HEK293 (cell line): ENCODE measurements around the gene SERINC3.

Experiments used
- CTCF ChIA-PET: fragments of 350-600 bp; formaldehyde crosslinking; extraction: SDS; loops from one replicate; lab custom pipeline; 2021; ENCODE audit warnings: antibody characterized with exemption; lab: Yijun Ruan, JAX
- POLR2A ChIA-PET: fragments of 300-600 bp; formaldehyde crosslinking; extraction: SDS; loops from one replicate; lab custom pipeline; 2020; ENCODE audit warnings: antibody characterized with exemption, inconsistent platforms; lab: Yijun Ruan, JAX
- H3K27ac ChIP-seq: fragments of 200-500 bp; sonication (Bioruptor generic); 2 replicates; pipeline ENCODE4 v1.5.1; 2014; ENCODE audit warnings: low read depth, low read length, control low read depth, inconsistent platforms; ENCODE audit errors: extremely low read depth
- H3K36me3 ChIP-seq, 2 experiments: fragments of 200-500 bp in 1 of 2; sonication (Bioruptor generic) in 1 of 2; 1 replicate in 1 of 2; 2 replicates in 1 of 2; pipeline ENCODE4 v1.5.1; 2014 to 2017; ENCODE audit warnings: inconsistent platforms in 2 of 2, low read length in 2 of 2; ENCODE audit not compliant: control insufficient read depth in 2 of 2, insufficient read depth in 1 of 2
- H3K4me1 ChIP-seq: fragments of 200-500 bp; sonication (Bioruptor generic); 2 replicates; pipeline ENCODE4 v1.5.1; 2014; ENCODE audit warnings: mild to moderate bottlenecking, low read length, inconsistent platforms; ENCODE audit not compliant: control insufficient read depth, insufficient read depth
- H3K4me3 ChIP-seq: 2 replicates; pipeline ENCODE4 v1.5.1; 2011; ENCODE audit warnings: low read depth, mild to moderate bottlenecking, control low read depth, low read length, moderate library complexity
- H3K9me3 ChIP-seq: fragments of 200-500 bp; sonication (Bioruptor generic); 2 replicates; pipeline ENCODE4 v1.5.1; 2014; ENCODE audit warnings: low read depth, low read length, inconsistent platforms; ENCODE audit not compliant: control insufficient read depth, insufficient read depth
- GFI1B ChIP-seq: fragments of 450-650 bp; formaldehyde crosslinking; IDR thresholded peaks from 2 replicates; pipeline ENCODE4 v1.5.1; 2016; ENCODE audit warnings: missing biosample characterization, missing genetic modification characterization
- GLIS1 ChIP-seq: fragments of 450-650 bp; formaldehyde crosslinking; IDR thresholded peaks from 2 replicates; pipeline ENCODE4 v1.5.1; 2016; ENCODE audit warnings: missing biosample characterization, missing genetic modification characterization
- SCRT2 ChIP-seq: fragments of 450-650 bp; formaldehyde crosslinking; IDR thresholded peaks from 2 replicates; pipeline ENCODE4 v1.5.1; 2016; ENCODE audit warnings: missing biosample characterization, missing genetic modification characterization
- SP3 ChIP-seq: fragments of 450-650 bp; formaldehyde crosslinking; IDR thresholded peaks from 2 replicates; pipeline ENCODE4 v1.5.1; 2016; ENCODE audit warnings: missing biosample characterization, missing genetic modification characterization
- ZBTB17 ChIP-seq: fragments of 450-650 bp; formaldehyde crosslinking; IDR thresholded peaks from 2 replicates; pipeline ENCODE4 v1.5.1; 2016; ENCODE audit warnings: missing biosample characterization, missing genetic modification characterization
- ZBTB7A ChIP-seq: fragments of 450-650 bp; formaldehyde crosslinking; IDR thresholded peaks from 2 replicates; pipeline ENCODE4 v1.5.1; 2016; ENCODE audit warnings: low read depth, missing biosample characterization, missing genetic modification characterization
- ZNF132 ChIP-seq: fragments of 450-650 bp; formaldehyde crosslinking; IDR thresholded peaks from 2 replicates; pipeline ENCODE4 v1.5.1; 2017; ENCODE audit warnings: missing biosample characterization, missing genetic modification characterization, borderline replicate concordance
- ZNF302 ChIP-seq: fragments of 450-650 bp; formaldehyde crosslinking; IDR thresholded peaks from 2 replicates; pipeline ENCODE4 v1.5.1; 2016; ENCODE audit warnings: missing biosample characterization, missing genetic modification characterization, low read depth
- ZNF423 ChIP-seq: fragments of 450-650 bp; formaldehyde crosslinking; IDR thresholded peaks from 2 replicates; pipeline ENCODE4 v1.5.1; 2016; ENCODE audit warnings: missing biosample characterization, missing genetic modification characterization
- ZNF501 ChIP-seq: fragments of 450-650 bp; formaldehyde crosslinking; IDR thresholded peaks from 2 replicates; pipeline ENCODE4 v1.5.1; 2016; ENCODE audit warnings: missing biosample characterization, missing genetic modification characterization
- ZNF785 ChIP-seq: fragments of 450-650 bp; formaldehyde crosslinking; IDR thresholded peaks from 2 replicates; pipeline ENCODE4 v1.5.1; 2016; ENCODE audit warnings: missing biosample characterization, missing genetic modification characterization
- TF ChIP-seq, protein P1 (sequence below): fragments of 450-650 bp; formaldehyde crosslinking; IDR thresholded peaks from 2 replicates; pipeline ENCODE4 v1.5.1; 2016; ENCODE audit warnings: missing biosample characterization, missing genetic modification characterization
- TF ChIP-seq, protein P2 (sequence below): fragments of 450-650 bp; formaldehyde crosslinking; IDR thresholded peaks from 2 replicates; pipeline ENCODE4 v1.5.1; 2017; ENCODE audit warnings: missing biosample characterization, missing genetic modification characterization
- TF ChIP-seq, protein P3 (sequence below): fragments of 450-650 bp; formaldehyde crosslinking; IDR thresholded peaks from 2 replicates; pipeline ENCODE4 v1.5.1; 2017; ENCODE audit warnings: missing biosample characterization, missing genetic modification characterization

The SERINC3 gene

DNA sequence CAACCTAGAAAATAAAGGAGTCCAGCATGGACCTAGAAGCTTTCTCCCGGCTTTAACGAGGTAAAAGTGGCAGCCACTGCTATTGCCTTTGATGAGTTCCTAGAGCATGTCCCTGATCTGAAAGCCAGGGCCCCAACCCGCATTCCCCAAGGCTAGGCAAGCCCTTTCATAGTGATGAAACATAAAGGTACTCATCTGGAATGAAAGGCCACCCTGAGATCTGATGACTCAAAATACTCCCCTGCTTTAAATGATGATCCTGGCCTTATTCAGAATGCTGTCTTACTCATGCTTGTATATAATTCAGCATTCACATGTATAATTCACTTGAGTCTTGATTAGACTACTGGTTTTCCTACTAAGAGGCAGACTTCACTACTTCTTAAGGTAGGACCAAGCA lies 24.9 kb downstream of the SERINC3 start (continued):
- TF ChIP-seq ZNF132 (tag by site-specific recombination) (no peak), ZNF501 (tag by site-specific recombination) (no peak), ZBTB17 (tag by site-specific recombination) (no peak)
- TF ChIP-seq, protein P1, sequence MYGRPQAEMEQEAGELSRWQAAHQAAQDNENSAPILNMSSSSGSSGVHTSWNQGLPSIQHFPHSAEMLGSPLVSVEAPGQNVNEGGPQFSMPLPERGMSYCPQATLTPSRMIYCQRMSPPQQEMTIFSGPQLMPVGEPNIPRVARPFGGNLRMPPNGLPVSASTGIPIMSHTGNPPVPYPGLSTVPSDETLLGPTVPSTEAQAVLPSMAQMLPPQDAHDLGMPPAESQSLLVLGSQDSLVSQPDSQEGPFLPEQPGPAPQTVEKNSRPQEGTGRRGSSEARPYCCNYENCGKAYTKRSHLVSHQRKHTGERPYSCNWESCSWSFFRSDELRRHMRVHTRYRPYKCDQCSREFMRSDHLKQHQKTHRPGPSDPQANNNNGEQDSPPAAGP: no peak

DNA sequence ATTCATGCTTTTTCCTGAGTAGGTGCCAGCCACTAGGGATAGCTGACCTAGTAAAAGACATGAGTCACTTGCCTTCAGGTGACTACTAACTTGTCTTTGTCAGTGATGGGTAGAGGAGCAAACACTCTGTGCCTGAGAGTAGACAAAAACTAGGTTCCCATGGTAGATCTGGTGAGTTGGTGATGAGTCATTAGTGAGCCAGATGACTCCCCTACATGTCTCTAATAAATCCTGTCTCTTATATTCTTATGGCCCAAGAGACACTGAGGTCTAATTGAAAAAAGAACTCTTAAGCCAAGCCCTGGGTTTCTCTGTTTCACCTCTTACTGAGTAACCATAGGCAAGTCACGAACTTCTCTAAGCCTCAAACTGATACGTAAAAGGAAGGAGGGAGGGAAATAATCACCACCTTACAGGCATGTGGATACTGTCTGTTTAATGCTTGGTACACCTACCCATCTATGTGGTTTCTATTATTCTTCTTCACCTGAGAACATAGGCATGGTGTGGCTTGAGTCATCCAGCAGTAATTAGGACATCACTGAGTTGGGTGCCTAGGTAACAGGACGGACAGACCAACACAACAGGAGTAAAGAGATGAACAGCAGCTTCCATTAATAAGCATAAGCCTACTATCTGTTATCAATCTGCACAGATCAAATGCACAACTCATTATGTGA lies 25.9 kb downstream of the SERINC3 start:
- TF ChIP-seq ZBTB7A (no peak), SP3 (0 out of 2 replicates have a peak, but pooled peaks have one; percentile 6), GLIS1 (tag by site-specific recombination) (no peak), GFI1B (tag by site-specific recombination) (no peak), ZNF302 (tag by site-specific recombination) (no peak)
- Histone ChIP-seq H3K4me3 (no peak overlapping the region), H3K4me1 (no peaks in the 10 kb centered on the region), H3K36me3 (peaks cover 6 to 91% of the 10 kb centered on the region in 2 experiments; a peak in 2 of 3 replicates), H3K9me3 (no peaks in the 10 kb centered on the region), H3K27ac (no peak overlapping the region)
- CTCF ChIA-PET: interaction anchor here (0.5 kb wide), 1 partner anchor 111 kb away, joined by 3 read pairs; no protein-coding TSS in a partner anchor
- POLR2A ChIA-PET: no interaction called here

DNA sequence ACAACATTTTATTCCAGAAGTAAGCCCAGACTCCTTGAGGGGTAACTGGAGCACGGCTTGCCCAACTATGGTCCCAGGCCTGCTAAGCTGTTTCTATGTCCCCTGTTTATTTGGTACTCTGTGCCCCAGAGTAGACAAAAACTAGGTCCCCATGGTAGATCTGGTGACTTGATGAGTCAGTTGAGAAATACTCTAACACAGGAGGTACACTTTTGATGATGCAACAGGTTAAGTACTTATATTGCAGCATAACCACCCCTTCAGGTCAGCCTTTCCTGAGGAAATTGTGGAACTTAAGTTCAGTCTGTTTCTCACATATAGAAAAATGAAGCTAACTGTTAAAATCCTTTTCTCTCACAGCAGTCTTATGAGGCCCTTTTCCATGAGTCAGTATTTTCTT lies 26.6 kb downstream of the SERINC3 start:
- H3K4me3 ChIP-seq: no peak overlapping the region
- peaks cover 3 to 89% of the 10 kb centered on the region in 2 experiments; a peak in 2 of 3 replicates for H3K36me3 ChIP-seq
- POLR2A ChIA-PET: no interaction called here
- H3K27ac ChIP-seq: no peak overlapping the region
- H3K9me3 ChIP-seq: no peaks in the 10 kb centered on the region
- TF ChIP-seq, protein P2, sequence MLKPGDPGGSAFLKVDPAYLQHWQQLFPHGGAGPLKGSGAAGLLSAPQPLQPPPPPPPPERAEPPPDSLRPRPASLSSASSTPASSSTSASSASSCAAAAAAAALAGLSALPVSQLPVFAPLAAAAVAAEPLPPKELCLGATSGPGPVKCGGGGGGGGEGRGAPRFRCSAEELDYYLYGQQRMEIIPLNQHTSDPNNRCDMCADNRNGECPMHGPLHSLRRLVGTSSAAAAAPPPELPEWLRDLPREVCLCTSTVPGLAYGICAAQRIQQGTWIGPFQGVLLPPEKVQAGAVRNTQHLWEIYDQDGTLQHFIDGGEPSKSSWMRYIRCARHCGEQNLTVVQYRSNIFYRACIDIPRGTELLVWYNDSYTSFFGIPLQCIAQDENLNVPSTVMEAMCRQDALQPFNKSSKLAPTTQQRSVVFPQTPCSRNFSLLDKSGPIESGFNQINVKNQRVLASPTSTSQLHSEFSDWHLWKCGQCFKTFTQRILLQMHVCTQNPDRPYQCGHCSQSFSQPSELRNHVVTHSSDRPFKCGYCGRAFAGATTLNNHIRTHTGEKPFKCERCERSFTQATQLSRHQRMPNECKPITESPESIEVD: 0 out of 2 replicates have a peak, but pooled peaks have one; percentile 21
- no peak for TF ChIP-seq ZNF423
- TF ChIP-seq SCRT2 (tag by site-specific recombination): peak; percentile 80
- TF ChIP-seq, protein P3, sequence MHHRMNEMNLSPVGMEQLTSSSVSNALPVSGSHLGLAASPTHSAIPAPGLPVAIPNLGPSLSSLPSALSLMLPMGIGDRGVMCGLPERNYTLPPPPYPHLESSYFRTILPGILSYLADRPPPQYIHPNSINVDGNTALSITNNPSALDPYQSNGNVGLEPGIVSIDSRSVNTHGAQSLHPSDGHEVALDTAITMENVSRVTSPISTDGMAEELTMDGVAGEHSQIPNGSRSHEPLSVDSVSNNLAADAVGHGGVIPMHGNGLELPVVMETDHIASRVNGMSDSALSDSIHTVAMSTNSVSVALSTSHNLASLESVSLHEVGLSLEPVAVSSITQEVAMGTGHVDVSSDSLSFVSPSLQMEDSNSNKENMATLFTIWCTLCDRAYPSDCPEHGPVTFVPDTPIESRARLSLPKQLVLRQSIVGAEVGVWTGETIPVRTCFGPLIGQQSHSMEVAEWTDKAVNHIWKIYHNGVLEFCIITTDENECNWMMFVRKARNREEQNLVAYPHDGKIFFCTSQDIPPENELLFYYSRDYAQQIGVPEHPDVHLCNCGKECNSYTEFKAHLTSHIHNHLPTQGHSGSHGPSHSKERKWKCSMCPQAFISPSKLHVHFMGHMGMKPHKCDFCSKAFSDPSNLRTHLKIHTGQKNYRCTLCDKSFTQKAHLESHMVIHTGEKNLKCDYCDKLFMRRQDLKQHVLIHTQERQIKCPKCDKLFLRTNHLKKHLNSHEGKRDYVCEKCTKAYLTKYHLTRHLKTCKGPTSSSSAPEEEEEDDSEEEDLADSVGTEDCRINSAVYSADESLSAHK (tag by site-specific recombination): peak; percentile 50; the same call in 1 of the 2 replicates
- TF ChIP-seq ZNF785: no peak
- no peaks in the 10 kb centered on the region for H3K4me1 ChIP-seq
- CTCF ChIA-PET: interaction anchor here (0.5 kb wide), 1 partner anchor 112 kb away, joined by 3 read pairs; no protein-coding TSS in a partner anchor

DNA sequence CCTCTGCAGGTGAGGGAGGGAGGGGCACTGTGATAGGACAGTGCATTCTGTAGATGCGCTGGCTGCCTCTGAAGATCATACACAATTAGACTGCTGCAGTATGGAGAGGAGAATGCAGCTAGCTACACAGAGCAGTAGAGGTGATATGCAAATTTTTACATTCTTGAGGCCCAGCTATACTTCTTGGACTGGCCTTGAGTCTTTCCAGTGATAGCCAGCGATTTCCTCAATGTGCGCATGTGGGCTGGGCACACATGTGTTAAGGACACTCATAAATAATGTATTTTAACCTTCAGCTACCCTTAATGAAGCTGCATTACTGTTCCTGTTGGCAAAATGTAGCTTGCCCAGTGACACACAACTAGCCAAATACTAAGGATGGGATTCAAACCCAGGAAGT lies 27.2 kb downstream of the SERINC3 start:
- Histone ChIP-seq H3K36me3 (peaks cover 3 to 89% of the 10 kb centered on the region in 2 experiments), H3K9me3 (no peaks in the 10 kb centered on the region), H3K27ac (no peak overlapping the region), H3K4me1 (no peaks in the 10 kb centered on the region), H3K4me3 (no peak overlapping the region)
- POLR2A ChIA-PET: no interaction called here
- no peak for TF ChIP-seq ZNF501 (tag by site-specific recombination)
- CTCF ChIA-PET: interaction anchor here (0.6 kb wide), 1 partner anchor 103 kb away, joined by 3 read pairs; no protein-coding TSS in a partner anchor
